Cardiac muscle cell (in vitro differentiated cells and primary cell): ENCODE results near the gene BPIFB1. TPM values are rescaled to one million over a fixed set of nuclear protein-coding genes. Genes with fewer than 3 reads are reported as not detected.

ENCODE experiments used
- DNase-seq, 2 donors: peaks; one replicate each; pipeline versions ENCODE4 v3.0.0 to v3.0.0-alpha.2; 2010 to 2017; ENCODE audit warnings: low read depth in 1 of 2, low spot score in 1 of 2
- H3K27ac ChIP-seq: fragments of 200-600 bp; sonication (generic); 2 replicates; pipeline ENCODE4 v1.5.1; 2016
- H3K27me3 ChIP-seq: fragments of 200-600 bp; sonication (generic); 2 replicates; pipeline ENCODE4 v1.6.0; 2016; ENCODE audit warnings: control low read depth
- H3K36me3 ChIP-seq: fragments of 200-600 bp; sonication (generic); 2 replicates; pipeline ENCODE4 v1.5.1; 2016; ENCODE audit warnings: control low read depth
- H3K4me1 ChIP-seq: fragments of 200-600 bp; sonication (generic); 2 replicates; pipeline ENCODE4 v1.8.1; 2017; ENCODE audit warnings: low read depth, mild to moderate bottlenecking, mixed run types
- H3K4me3 ChIP-seq: fragments of 200-600 bp; sonication (generic); 2 replicates; pipeline ENCODE4 v1.5.1; 2016; ENCODE audit warnings: mild to moderate bottlenecking
- H3K9me3 ChIP-seq: fragments of 200-600 bp; sonication (generic); 2 replicates; pipeline ENCODE4 v1.5.1; 2017; ENCODE audit warnings: low read depth, mild to moderate bottlenecking, control low read depth
- polyA plus RNA-seq: library from polyadenylated mRNA; unstranded; fragments of >200 nt; fragmentation: Nextera tagmentation; extraction: Ambion mirVana; gene quantifications from 2 replicates; pipeline ENCODE4 v1.2.1, GENCODE V29; 2016
- total RNA-seq: library from RNA; depleted of rRNA; stranded (reverse); fragments of >200 nt; gene quantifications from 2 replicates; pipeline ENCODE4 v1.2.3, GENCODE V29; 2016
- TF ChIP-seq, protein P1 (sequence below): IDR thresholded peaks from 2 replicates; pipeline ENCODE4 v1.5.1; 2012; ENCODE audit warnings: low read depth, mild to moderate bottlenecking, low read length

Gene BPIFB1
- total and polyA plus RNA-seq, 2 experiments from 2014 or later = not detected

DNA sequence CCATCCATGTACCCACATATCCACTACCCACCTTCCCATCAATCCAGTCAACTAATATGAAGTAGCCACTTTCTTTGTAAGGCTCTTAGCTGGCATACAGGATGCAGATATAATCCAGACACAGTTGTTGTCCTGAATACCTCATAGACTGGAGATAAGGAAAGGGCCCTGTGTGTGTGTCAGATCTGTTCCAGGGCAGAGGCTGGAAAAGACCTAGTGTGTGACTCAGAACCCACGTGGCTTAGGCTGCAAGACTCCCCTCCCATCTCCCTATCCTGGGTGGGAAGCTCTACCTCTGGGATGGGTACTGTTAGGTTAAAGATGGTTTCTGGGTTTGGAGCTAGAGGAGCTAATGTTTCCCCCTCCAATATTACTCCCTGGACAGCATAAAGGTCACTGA is 43.6 kb upstream of the BPIFB1 start:
- DNase-seq = no peak
- no peaks in the 10 kb centered on the region for H3K9me3 ChIP-seq
- H3K27ac ChIP-seq = no peak overlapping the region
- no peak overlapping the region for H3K4me3 ChIP-seq
- peaks cover 33% of the 10 kb centered on the region for H3K27me3 ChIP-seq
- no peaks in the 10 kb centered on the region for H3K4me1 ChIP-seq
- TF ChIP-seq, protein P1, sequence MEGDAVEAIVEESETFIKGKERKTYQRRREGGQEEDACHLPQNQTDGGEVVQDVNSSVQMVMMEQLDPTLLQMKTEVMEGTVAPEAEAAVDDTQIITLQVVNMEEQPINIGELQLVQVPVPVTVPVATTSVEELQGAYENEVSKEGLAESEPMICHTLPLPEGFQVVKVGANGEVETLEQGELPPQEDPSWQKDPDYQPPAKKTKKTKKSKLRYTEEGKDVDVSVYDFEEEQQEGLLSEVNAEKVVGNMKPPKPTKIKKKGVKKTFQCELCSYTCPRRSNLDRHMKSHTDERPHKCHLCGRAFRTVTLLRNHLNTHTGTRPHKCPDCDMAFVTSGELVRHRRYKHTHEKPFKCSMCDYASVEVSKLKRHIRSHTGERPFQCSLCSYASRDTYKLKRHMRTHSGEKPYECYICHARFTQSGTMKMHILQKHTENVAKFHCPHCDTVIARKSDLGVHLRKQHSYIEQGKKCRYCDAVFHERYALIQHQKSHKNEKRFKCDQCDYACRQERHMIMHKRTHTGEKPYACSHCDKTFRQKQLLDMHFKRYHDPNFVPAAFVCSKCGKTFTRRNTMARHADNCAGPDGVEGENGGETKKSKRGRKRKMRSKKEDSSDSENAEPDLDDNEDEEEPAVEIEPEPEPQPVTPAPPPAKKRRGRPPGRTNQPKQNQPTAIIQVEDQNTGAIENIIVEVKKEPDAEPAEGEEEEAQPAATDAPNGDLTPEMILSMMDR = no peak
- H3K36me3 ChIP-seq = no peaks in the 10 kb centered on the region

DNA sequence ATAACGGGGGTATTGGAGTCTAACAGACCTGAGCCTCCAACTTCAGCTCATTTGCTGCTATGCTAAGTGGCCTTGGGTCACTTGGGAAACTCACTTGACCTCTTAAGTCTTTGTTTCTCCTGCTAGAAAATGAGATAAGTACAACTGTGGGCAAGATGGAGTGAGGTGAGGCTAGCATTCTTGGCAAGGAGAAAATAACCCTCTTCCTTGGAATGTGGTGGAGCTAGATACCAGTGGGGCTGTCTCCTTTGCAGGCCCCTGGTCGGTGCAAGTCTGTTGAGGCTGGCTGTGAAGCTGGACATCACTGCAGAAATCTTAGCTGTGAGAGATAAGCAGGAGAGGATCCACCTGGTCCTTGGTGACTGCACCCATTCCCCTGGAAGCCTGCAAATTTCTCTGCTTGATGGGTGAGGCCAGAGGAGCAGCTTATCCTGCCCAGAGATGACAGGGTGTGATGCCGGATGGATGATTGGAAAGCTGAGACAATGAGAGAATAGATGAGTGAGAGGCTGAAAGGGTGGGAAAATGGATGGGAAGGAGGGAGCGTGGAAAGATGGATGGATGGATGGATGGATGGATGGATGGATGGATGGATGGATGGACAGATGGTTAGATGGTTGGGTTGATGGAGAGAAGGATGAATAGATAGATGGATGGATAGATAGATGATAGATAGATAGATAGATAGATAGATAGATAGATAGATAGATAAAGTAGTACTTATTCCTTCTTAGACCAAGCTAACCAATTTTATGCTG is 42.9 kb upstream of the BPIFB1 start:
- Histone ChIP-seq H3K9me3 (no peaks in the 10 kb centered on the region), H3K4me3 (no peak overlapping the region), H3K27me3 (peaks cover 28% of the 10 kb centered on the region), H3K27ac (no peak overlapping the region), H3K4me1 (no peaks in the 10 kb centered on the region), H3K36me3 (no peaks in the 10 kb centered on the region)
- DNase-seq = no peak
- TF ChIP-seq, protein P1 = no peak

DNA sequence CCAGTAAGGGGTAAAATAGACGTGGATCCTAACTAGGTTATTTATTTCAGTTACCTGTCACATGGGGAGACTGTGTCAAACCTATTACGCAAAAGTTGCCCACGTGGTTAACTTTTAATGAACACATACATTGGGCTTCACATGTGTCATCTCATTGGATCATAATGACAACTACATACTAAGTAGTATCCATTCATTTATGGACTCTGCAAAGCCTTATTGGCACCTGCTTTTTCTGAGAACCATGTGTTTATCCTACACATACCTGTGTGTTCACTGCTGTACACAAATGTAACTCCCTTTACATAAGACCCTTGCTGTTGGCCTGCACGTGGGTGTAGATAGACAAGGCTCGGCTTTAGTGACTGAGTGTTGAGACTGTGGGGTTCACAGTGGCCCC is 42.1 kb upstream of the BPIFB1 start:
- no peaks in the 10 kb centered on the region for H3K4me1 ChIP-seq
- H3K4me3 ChIP-seq = no peak overlapping the region
- no peak overlapping the region for H3K27ac ChIP-seq
- no peak for DNase-seq
- H3K9me3 ChIP-seq = no peaks in the 10 kb centered on the region
- TF ChIP-seq, protein P1 = no peak
- H3K36me3 ChIP-seq = no peaks in the 10 kb centered on the region
- H3K27me3 ChIP-seq = peaks cover 20% of the 10 kb centered on the region

DNA sequence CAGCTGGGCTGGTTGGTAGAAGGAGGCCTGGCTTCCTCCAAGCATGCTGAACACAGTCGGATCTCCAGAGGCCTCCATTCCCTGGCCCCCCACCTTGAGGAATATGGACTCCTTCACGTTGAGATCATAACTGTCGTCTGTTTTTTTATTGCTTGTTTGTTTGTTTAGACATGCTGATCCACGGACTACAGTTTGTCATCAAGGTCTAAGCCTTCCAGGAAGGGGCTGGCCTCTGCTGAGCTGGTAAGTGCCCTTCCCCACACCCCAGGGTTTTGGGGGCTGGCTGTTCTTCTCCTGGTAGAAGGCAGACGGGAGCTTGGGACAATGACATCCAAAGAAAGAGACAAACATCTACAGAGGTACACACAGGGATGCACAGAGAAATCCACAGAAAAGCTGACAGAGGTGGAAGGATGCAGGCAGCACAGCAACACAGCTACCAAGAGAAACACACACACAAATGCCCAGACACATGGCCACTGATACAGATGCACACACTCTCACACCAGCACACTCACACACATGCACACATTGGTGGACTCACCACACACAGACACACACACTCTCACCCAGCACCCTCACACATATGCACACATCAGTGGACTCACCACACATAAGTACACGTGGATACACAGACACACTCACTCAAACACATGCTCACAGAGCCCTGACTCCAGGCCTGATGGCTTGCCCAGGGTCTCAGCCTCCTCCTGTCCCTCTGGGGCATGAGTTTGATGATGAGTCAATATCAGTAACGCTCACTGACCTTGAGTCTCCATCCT is 40.5 kb upstream of the BPIFB1 start:
- no peaks in the 10 kb centered on the region for H3K36me3 ChIP-seq
- peaks cover 7% of the 10 kb centered on the region for H3K27me3 ChIP-seq
- TF ChIP-seq, protein P1 = no peak
- no peak overlapping the region for H3K4me3 ChIP-seq
- no peak for DNase-seq
- no peaks in the 10 kb centered on the region for H3K4me1 ChIP-seq
- H3K27ac ChIP-seq = no peak overlapping the region
- H3K9me3 ChIP-seq = no peaks in the 10 kb centered on the region

DNA sequence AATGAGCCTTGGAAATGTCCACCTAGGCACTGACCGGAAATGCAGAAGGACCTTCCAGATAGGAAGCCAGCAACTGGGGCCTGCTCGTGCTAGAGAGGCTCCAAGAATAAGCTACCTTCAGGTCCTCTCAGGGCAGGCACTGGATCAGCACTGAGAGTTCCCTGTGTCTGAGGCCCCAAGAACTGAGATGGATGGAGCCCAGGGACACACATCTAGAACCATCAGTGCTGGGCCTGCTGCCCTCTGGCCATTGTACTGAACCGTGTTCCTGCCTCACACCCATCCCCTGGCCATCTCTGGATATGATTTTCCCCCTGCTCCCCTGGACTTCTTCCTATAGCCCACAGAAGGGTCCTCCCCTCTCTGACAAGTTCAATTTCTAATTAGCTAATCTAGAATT is 36.9 kb upstream of the BPIFB1 start:
- no peak for DNase-seq
- H3K4me1 ChIP-seq = no peaks in the 10 kb centered on the region
- peaks cover 3% of the 10 kb centered on the region for H3K27me3 ChIP-seq
- H3K9me3 ChIP-seq = no peaks in the 10 kb centered on the region
- no peaks in the 10 kb centered on the region for H3K36me3 ChIP-seq
- TF ChIP-seq, protein P1 = no peak
- no peak overlapping the region for H3K4me3 ChIP-seq
- no peak overlapping the region for H3K27ac ChIP-seq
